ENCODE data around the gene UBN2. TPM values are rescaled to one million over a fixed set of nuclear protein-coding genes. Genes with fewer than 3 reads are reported as not detected.
A peak's percentile ranks its signal among the peaks of the same experiment; 100 is the strongest.

The UBN2 gene
- total RNA-seq, 3 donors from 2014 or later = 18.7 to 28.2 (median 26.0) TPM

GRCh38 chr7:139230023-139230422 lies 1.0 kb upstream of the UBN2 start:
- no peak for DNase-seq
- H3K4me1 ChIP-seq (ENCODE audit: low read depth) = peaks cover 7% of the 10 kb centered on the region
- no peak overlapping the region for H3K4me3 ChIP-seq
- TF ChIP-seq CTCF (IDR thresholded peaks at IDR 0.05) = no peak
- ATAC-seq = no peak
- no peaks in the 10 kb centered on the region for H3K9me3 ChIP-seq
- intact Hi-C loops (cut with DNase I, micrococcal nuclease) = no loop called here
- no peaks in the 10 kb centered on the region for H3K36me3 ChIP-seq (ENCODE audit: low read depth)

- Histone ChIP-seq H3K4me3 (peak overlapping the region; percentile 96), H3K9me3 (no peaks in the 10 kb centered on the region), H3K4me1 (ENCODE audit: low read depth) (peaks cover 7% of the 10 kb centered on the region), H3K36me3 (ENCODE audit: low read depth) (no peaks in the 10 kb centered on the region)
- no peak for TF ChIP-seq CTCF (IDR thresholded peaks at IDR 0.05)
- ATAC-seq (no peak), DNase-seq (no peak)
- intact Hi-C loops (cut with DNase I, micrococcal nuclease) = no loop called here
Observed at GRCh38 chr7:139230484-139230773, 608 bp upstream of the UBN2 start.

- intact Hi-C loops (cut with DNase I, micrococcal nuclease) = no loop called here
- no peaks in the 10 kb centered on the region for H3K36me3 ChIP-seq (ENCODE audit: low read depth)
- no peak for TF ChIP-seq CTCF (IDR thresholded peaks at IDR 0.05)
- peak overlapping the region; percentile 96 for H3K4me3 ChIP-seq
- ATAC-seq (peak; percentile 47), DNase-seq (peak in 2 of 3 donors; percentile 31 to 65)
- H3K4me1 ChIP-seq (ENCODE audit: low read depth) = peaks cover 7% of the 10 kb centered on the region
- no peaks in the 10 kb centered on the region for H3K9me3 ChIP-seq
Observed at GRCh38 chr7:139231513-139232376, 708 bp downstream of the UBN2 start.

- DNase-seq = no peak
- Histone ChIP-seq H3K9me3 (no peaks in the 10 kb centered on the region), H3K4me3 (no peak overlapping the region), H3K36me3 (ENCODE audit: low read depth) (no peaks in the 10 kb centered on the region), H3K4me1 (ENCODE audit: low read depth) (peaks cover 7% of the 10 kb centered on the region)
- intact Hi-C loops (cut with DNase I, micrococcal nuclease) = no loop called here
- TF ChIP-seq CTCF (IDR thresholded peaks at IDR 0.05) = no peak
- peak; percentile 1 for ATAC-seq
Observed at GRCh38 chr7:139232377-139232717, 1.3 kb downstream of the UBN2 start.

DNA sequence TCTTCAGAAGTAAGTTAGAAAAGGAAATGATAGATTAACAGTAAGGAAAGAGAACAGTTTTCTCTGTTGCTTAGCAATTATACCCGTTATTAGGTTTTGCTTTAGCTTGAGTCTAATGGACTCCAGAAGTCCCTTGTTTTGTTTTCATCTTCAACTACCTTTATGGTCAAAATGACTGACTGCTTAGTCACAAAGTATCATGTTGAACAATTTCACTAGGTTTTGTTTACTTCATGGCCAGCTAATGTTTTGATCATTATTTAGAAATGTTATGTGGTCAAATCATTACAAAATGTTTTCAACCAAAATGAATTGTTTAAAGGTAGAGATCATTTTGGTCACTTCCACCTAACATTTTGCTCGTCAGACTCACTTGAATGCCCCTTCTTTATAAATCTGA lies 1.9 kb downstream of the UBN2 start:
- intact Hi-C loops (cut with DNase I, micrococcal nuclease) = no loop called here
- no peak for TF ChIP-seq CTCF (IDR thresholded peaks at IDR 0.05)
- ATAC-seq = no peak
- peaks cover 7% of the 10 kb centered on the region for H3K4me1 ChIP-seq (ENCODE audit: low read depth)
- no peaks in the 10 kb centered on the region for H3K36me3 ChIP-seq (ENCODE audit: low read depth)
- no peak overlapping the region for H3K4me3 ChIP-seq
- no peak for DNase-seq
- no peaks in the 10 kb centered on the region for H3K9me3 ChIP-seq

DNA sequence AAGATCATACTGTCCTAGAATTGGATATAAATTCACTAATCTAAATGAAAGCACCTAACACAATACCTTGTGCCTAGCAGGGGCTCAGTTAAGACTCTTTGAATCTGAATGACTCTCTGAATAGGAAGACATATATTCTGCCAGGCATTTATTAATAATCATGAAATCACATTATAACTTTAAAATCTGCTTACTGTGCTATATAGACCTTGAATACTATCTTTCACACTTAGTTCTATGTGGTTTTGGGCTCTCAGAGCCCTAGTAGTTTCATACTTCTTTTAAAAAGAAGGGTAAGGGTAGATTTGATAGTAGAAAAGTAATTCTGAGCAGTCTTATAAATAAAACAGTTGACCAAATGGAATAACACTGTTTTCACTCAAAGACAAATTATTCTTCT lies 10.2 kb downstream of the UBN2 start:
- intact Hi-C loops (cut with DNase I, micrococcal nuclease) = no loop called here
- Histone ChIP-seq H3K4me3 (no peak overlapping the region), H3K9me3 (no peaks in the 10 kb centered on the region), H3K4me1 (ENCODE audit: low read depth) (no peaks in the 10 kb centered on the region), H3K36me3 (ENCODE audit: low read depth) (no peaks in the 10 kb centered on the region)
- TF ChIP-seq CTCF (IDR thresholded peaks at IDR 0.05) = no peak
- ATAC-seq (no peak), DNase-seq (no peak)
